HL-60 (cell line): Measurements from ENCODE around the gene DHX15.

ENCODE experiments used
- GABPA ChIP-seq: IDR thresholded peaks from 2 replicates; pipeline ENCODE4 v1.6.1; 2012; ENCODE audit warnings: low read depth
- POLR2AphosphoS5 ChIP-seq: IDR thresholded peaks from 2 replicates; pipeline ENCODE4 v1.6.1; 2012; ENCODE audit warnings: low read depth
- TF ChIP-seq, protein P1 (sequence below): IDR thresholded peaks from one replicate; pipeline ENCODE4 v1.5.1; 2011; ENCODE audit warnings: low read length, control low read depth, inconsistent platforms; ENCODE audit not compliant: insufficient read depth
- TF ChIP-seq, protein P2 (sequence below): IDR thresholded peaks from 2 replicates; pipeline ENCODE4 v1.6.1; 2012; ENCODE audit warnings: low read depth; ENCODE audit not compliant: insufficient replicate concordance

DNA sequence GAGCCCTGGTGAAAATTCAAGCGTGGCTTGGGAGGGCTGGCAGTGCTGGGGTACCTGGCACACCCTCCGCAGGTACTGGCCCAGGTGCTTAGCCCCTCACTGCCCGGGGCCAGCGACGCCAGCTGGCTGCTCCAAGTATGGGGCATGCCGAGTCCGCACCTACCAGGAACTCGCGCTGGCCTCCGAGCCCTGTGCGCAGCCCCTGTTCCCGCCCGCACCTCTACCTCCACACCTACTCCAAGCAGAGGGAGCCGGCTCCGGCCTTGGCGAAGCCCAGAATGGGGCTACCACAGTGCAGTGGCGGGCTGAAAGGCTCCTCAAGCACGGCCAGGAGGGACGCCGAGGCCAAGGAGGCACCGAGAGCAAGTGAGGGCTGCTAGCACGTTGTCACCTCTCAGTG is 14.9 kb upstream of the DHX15 start:
- TF ChIP-seq, protein P1, sequence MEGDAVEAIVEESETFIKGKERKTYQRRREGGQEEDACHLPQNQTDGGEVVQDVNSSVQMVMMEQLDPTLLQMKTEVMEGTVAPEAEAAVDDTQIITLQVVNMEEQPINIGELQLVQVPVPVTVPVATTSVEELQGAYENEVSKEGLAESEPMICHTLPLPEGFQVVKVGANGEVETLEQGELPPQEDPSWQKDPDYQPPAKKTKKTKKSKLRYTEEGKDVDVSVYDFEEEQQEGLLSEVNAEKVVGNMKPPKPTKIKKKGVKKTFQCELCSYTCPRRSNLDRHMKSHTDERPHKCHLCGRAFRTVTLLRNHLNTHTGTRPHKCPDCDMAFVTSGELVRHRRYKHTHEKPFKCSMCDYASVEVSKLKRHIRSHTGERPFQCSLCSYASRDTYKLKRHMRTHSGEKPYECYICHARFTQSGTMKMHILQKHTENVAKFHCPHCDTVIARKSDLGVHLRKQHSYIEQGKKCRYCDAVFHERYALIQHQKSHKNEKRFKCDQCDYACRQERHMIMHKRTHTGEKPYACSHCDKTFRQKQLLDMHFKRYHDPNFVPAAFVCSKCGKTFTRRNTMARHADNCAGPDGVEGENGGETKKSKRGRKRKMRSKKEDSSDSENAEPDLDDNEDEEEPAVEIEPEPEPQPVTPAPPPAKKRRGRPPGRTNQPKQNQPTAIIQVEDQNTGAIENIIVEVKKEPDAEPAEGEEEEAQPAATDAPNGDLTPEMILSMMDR = no peak
- TF ChIP-seq, protein P2, sequence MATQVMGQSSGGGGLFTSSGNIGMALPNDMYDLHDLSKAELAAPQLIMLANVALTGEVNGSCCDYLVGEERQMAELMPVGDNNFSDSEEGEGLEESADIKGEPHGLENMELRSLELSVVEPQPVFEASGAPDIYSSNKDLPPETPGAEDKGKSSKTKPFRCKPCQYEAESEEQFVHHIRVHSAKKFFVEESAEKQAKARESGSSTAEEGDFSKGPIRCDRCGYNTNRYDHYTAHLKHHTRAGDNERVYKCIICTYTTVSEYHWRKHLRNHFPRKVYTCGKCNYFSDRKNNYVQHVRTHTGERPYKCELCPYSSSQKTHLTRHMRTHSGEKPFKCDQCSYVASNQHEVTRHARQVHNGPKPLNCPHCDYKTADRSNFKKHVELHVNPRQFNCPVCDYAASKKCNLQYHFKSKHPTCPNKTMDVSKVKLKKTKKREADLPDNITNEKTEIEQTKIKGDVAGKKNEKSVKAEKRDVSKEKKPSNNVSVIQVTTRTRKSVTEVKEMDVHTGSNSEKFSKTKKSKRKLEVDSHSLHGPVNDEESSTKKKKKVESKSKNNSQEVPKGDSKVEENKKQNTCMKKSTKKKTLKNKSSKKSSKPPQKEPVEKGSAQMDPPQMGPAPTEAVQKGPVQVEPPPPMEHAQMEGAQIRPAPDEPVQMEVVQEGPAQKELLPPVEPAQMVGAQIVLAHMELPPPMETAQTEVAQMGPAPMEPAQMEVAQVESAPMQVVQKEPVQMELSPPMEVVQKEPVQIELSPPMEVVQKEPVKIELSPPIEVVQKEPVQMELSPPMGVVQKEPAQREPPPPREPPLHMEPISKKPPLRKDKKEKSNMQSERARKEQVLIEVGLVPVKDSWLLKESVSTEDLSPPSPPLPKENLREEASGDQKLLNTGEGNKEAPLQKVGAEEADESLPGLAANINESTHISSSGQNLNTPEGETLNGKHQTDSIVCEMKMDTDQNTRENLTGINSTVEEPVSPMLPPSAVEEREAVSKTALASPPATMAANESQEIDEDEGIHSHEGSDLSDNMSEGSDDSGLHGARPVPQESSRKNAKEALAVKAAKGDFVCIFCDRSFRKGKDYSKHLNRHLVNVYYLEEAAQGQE = no peak
- TF ChIP-seq GABPA (no peak), POLR2AphosphoS5 (no peak)
